ENCODE results near the gene HLX.

The HLX gene

GRCh38 chr1:220896092-220896491, 16.8 kb downstream of the HLX start:
- DNase-seq, result no peak

GRCh38 chr1:220900842-220901241, 21.6 kb downstream of the HLX start:
- DNase-seq, result no peak

- no peak for DNase-seq
These were observed 22.6 kb downstream of the HLX start for GRCh38 chr1:220901881-220902280.

DNA sequence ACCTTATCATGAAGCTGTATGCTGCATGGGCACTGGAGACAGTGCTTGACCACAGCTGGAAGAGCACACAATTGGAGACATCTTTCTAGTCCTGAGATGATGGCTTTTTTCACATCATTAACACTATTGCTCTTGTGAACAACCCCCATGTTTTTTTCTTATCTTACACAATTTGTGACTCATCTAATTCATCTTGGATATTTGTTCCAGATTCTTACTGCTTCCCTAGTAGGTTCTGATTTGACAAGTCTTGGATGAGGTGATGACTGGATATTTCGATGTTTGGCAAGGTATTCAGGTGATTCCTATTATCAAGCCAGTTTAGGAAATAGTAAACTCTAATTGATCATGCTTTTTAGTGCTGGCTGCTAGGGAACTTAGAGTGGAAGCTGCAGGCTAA, 23.7 kb downstream of the HLX start:
- no peak for DNase-seq

- DNase-seq, result no peak
These were observed 25.6 kb downstream of the HLX start for GRCh38 chr1:220904876-220905275.

GRCh38 chr1:220905650-220906560, 26.7 kb downstream of the HLX start:
- DNase-seq, result no peak

DNA sequence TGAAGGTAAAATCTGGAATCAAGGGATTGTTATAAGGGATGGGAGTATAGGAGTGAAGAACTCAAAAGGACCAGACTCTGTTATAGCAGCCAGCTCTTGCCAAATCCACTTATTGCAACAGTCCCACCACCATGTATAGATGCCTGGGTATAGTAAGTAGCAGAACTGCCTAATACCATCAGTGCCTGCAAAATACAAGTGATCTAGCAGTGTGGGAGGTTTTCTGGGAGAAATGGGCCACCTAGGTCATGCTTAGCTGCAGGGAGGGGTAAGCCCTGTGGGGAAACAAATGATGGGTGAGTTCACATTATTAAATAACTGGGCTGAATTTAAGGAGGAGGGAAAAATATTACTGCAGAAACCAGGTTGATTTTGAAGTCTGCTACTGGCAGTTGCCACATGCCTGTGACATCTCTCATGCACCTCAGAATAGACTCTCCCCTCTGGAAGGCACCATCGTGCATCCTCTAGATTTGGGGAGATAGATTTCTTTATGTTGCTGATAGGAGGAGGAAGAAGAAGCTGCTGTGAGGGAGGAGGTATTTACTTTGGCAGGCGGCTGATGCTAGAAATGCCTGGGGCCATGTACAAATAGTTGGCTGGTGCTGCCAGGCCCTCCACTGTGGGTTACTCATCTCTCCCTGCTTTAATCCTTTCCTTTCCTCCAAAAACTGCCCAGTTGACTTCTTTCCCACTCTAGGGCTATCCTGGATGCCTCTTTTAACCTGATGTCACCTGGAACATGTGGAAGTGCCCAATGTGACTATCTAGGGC, 27.5 kb downstream of the HLX start:
- DNase-seq, result no peak

GRCh38 chr1:220908757-220909156, 29.5 kb downstream of the HLX start:
- DNase-seq, result peak in 1 of 2 experiments; percentile 39

DNA sequence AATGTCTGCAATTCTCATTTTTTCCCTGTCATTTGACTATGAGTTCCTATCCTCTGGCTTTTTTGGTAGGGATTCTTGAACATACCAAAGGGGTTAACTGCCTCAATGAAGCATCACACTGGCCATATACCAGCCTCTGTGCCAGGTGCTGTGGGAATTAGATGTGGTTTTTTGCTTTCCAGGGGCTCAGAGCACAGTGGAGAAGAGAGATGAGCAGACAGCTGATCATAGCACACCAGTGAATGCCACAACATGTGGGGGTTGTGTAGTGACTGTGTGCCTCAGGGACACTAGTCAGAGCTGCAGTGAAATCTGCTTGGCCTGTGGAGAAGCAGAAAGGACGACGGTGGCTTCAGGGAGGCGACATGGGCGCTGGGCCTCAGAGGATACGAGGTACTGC, 30.8 kb downstream of the HLX start:
- no peak for DNase-seq

- DNase-seq, result peak; percentile 87 to 88
These were observed 35.3 kb downstream of the HLX start for GRCh38 chr1:220914283-220915116.

DNA sequence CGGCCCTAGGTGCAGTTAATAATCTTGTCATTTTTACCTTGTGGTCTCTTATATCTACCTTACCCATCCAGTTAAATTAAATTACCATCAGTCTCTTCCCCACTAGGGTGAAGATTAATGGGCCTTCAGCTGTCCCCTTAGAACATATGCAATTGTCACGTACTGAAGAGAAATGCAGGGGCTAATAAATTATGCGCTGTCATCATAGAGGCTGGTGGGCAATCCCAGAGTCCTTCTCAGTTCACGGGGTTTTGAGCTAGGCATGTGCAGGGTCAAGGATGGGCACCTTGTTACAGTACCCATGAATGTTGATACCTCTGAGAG, 35.8 kb downstream of the HLX start:
- DNase-seq, result no peak

GRCh38 chr1:220915954-220916353, 36.7 kb downstream of the HLX start:
- no peak for DNase-seq

GRCh38 chr1:220917101-220917500, 37.9 kb downstream of the HLX start:
- no peak for DNase-seq

- DNase-seq, result no peak
These were observed 38.4 kb downstream of the HLX start for GRCh38 chr1:220917535-220918209.

DNA sequence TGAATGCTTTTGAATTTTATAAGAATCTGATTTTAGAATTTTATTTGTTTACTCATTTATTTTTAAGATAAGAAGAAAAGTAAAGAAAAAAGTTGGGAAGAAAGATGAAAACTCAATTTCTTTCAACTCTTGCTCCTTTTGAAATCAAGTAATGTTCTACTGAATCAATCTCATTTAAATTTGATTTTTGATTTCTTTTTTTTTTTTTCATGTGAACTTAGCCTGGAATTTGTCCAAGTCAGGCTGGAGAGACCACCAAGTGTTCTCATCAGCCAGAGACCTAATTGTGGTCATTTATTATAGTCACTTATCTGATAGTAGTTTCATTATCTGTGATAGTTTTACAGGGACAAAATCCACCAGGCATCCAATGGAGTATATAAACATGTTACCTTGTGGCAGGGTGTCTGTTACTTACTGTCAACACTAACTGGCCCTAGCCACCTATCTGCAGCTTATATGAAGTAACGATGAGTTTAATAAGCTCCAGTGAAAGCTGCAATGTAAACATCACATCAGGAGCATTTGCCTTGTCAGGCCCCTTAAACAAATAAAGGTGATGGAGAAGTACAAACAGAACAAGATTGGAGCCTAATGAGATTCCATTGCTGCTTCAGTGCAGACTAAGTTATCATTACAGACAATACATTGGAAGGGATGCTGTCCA, 39.2 kb downstream of the HLX start:
- DNase-seq, result no peak

DNA sequence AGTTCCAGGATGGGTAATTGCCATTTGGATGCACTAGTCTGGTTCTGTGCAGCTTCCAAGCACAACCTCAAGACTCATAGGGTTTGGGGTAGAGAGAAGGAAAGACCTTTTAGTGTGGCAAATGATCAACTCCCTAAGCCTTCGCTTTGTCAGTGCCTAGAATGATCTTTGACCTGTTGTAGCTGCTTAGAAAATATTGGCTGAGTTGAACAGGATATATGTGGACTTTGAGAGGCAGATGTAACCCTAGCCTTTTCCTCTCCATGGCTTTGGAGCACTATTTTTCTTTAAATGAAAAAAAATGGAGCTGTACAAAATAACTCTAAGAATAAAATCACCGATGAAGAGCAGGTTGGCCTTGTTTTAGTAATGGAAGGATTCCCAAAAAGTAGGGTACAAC, 41.7 kb downstream of the HLX start:
- no peak for DNase-seq

- DNase-seq, result no peak
These were observed 42.3 kb downstream of the HLX start for GRCh38 chr1:220921498-220921897.

GRCh38 chr1:220921971-220922635, 42.9 kb downstream of the HLX start:
- DNase-seq, result peak; percentile 48 to 65

DNA sequence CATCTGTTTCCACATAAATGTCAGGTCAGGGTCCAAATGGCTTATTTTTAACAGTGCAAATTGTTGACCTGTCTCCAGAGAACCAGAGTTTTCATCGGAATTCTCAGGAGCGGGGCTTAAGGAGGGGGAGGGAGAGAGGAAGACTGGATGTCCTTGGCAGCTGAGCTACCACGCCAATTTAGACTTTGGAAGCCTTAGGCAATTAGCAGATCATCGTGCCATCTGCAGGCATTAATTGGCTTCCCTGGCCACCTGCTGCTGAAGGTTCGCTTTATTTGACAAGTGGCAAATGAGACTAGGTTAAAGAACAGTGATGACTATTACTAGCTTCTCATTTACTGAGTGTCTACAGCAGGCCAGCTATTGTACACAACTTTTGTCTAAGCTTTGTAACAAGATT, 43.7 kb downstream of the HLX start:
- no peak for DNase-seq

- DNase-seq, result no peak
These were observed 45.2 kb downstream of the HLX start for GRCh38 chr1:220924331-220924970.

DNA sequence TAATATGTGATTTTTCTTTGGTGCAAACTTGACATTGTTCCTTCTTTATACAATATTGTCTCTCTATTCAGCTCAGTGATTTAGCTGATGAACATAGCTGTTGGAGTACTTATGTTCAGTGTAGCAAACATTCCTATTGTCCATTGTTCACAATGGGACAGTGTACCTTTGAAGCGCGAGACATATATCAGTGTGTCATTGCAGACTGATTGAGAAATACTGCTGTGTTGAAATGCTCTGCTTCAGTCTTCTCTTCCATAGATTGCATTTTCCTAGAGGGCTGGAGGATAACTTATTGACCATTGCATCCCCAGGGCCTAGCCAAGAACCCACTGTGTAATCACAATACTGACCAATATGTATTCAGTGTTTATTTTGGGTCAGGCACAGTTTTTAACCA, 46.5 kb downstream of the HLX start:
- no peak for DNase-seq

Data from Kasumi-1 (cell line).